ENCODE measurements around the gene LRRC61.

LRRC61 gene

GRCh38 chr7:150374026-150374425 is 50.9 kb downstream of the LRRC61 start:
- TF ChIP-seq, protein P1, sequence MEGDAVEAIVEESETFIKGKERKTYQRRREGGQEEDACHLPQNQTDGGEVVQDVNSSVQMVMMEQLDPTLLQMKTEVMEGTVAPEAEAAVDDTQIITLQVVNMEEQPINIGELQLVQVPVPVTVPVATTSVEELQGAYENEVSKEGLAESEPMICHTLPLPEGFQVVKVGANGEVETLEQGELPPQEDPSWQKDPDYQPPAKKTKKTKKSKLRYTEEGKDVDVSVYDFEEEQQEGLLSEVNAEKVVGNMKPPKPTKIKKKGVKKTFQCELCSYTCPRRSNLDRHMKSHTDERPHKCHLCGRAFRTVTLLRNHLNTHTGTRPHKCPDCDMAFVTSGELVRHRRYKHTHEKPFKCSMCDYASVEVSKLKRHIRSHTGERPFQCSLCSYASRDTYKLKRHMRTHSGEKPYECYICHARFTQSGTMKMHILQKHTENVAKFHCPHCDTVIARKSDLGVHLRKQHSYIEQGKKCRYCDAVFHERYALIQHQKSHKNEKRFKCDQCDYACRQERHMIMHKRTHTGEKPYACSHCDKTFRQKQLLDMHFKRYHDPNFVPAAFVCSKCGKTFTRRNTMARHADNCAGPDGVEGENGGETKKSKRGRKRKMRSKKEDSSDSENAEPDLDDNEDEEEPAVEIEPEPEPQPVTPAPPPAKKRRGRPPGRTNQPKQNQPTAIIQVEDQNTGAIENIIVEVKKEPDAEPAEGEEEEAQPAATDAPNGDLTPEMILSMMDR (conservative IDR thresholded peaks at IDR 0.05; ENCODE audit: low read depth, low read length) = no peak
- DNase-seq (ENCODE audit: low read depth) = no peak
- no peak overlapping the region for H3K4me3 ChIP-seq (ENCODE audit: low read length)

DNA sequence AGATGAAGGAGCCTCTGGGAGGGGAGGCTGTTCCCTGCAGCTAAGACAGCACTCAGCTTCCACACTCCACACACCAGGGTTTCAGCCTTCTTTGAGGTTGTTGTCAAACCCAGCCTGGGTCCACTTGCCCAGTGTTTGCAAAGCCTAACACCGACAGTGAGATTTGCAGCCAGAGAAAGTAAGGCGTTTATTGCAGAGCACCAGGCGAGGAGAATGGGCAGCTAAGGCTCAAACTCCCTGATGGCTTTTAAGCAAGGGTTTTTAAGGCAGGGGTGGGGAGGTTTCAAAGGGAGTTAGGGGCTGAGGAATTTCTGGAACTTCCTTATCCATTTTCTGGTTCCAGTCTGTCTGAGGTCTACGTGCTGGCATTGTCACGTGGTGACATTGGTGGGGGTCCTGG is 51.3 kb downstream of the LRRC61 start:
- TF ChIP-seq, protein P1 (conservative IDR thresholded peaks at IDR 0.05; ENCODE audit: low read depth, low read length) = no peak

DNA sequence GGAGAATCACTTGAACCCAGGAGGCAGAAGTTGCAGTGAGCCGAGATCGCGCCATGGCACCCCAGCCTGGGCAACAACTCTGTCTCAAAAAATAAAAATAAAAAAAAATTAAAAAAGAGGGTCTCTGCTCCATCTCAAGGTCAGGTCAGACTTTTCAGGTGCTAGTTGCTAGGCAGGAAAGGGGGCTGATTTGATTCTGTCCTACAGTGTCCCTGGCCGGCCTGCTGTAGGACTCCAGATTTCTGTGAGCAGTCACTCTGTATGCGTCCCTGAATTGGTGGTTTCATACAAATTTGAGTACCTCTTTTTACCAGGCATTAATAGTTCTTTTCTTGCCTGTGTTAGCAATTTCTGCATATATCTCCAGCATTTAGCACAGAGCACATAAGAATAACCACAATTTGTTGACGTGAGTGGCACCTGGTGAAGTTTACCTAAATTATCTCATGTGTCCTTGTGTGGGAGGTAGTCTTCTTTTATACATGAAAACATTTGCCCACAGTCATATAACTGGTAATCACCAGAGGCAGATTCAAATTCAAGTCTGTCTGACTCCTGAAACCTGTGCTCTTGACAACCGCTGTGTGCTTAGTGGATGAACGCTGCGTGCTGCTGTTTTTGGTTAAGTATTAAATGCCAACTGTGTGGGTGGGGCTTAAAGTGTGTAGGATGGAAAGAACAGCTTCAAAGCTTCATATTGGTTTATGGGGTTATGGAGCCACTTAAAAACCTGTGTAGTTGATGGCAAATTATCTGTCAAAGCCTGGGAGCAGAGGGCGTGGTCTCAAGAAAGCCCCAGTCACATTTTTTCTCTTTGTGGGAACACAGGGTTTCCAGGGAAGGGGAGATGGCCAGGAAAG is 52.7 kb downstream of the LRRC61 start:
- TF ChIP-seq, protein P1 (conservative IDR thresholded peaks at IDR 0.05; ENCODE audit: low read depth, low read length) = no peak
- DNase-seq (ENCODE audit: low read depth) = no peak

More for the DNA sequence above, 51.3 kb downstream of the LRRC61 start:
- DNase-seq (ENCODE audit: low read depth) = no peak
- no peak overlapping the region for H3K4me3 ChIP-seq (ENCODE audit: low read length)

DNA sequence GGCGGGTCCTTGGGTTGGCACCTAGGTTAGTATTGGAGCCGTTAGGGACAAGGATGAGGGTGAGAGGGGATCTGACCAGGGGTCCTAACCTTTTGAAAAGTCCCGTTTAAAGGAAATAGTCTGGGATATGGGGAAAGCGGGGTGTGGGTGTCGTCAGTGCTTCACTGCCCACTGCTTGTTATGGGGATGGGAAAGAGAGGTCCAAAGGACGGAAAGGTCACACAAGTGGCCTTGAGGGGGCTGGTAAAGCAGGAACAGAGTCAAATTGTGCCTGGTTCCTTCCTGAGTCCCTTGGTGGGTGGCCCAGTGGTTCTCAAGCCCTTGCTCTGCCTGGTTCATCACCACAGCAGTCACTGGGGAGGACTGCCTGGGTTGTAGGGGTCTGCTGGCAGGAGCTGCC is 53.4 kb downstream of the LRRC61 start:
- no peak for DNase-seq (ENCODE audit: low read depth)
- TF ChIP-seq, protein P1 (conservative IDR thresholded peaks at IDR 0.05; ENCODE audit: low read depth, low read length) = no peak
- no peak overlapping the region for H3K4me3 ChIP-seq (ENCODE audit: low read length)

More for the DNA sequence above, 52.7 kb downstream of the LRRC61 start:
- no peak overlapping the region for H3K4me3 ChIP-seq (ENCODE audit: low read length)

DNA sequence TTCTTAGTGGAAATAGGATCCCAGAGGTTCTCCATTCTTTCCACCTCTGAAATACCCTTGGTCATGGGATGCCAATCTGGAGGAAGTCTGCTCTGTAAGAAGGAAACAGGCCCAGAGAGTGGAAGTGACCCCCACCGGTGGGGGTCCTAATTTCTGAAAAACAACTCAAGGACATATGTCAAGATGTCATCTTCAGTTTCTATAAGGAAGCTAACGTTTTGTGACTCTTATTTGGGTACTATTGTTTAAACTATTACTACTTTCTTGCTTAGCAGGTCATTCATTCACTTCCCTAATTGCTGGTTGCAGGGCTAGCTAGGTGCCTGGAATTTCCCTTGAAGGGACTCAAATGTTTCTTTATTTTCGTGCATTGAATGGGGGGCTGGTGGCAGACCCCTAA is 54.0 kb downstream of the LRRC61 start:
- DNase-seq (ENCODE audit: low read depth) = no peak
- no peak overlapping the region for H3K4me3 ChIP-seq (ENCODE audit: low read length)

DNA sequence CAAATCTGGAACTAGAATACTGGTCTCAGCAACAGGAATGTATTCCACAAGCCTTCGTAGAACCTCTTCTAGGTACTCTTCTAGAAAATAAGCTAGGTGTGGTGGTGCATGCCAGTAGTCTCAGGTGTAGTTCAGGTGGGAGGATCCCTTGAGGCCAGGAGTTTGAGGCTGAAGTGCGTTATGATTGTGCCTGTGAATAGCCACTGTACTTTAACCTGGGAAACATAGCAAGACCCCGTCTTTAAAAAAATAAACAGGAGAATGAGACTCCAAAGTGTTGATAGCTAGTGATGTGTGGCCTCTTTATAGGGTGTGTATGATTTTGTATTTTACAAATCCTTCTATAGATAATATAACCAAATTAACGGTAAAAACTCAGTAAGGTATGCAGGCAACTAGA is 54.5 kb downstream of the LRRC61 start:
- TF ChIP-seq, protein P1 (conservative IDR thresholded peaks at IDR 0.05; ENCODE audit: low read depth, low read length) = no peak
- H3K4me3 ChIP-seq (ENCODE audit: low read length) = no peak overlapping the region
- no peak for DNase-seq (ENCODE audit: low read depth)

More for the DNA sequence above, 54.0 kb downstream of the LRRC61 start:
- TF ChIP-seq, protein P1 (conservative IDR thresholded peaks at IDR 0.05; ENCODE audit: low read depth, low read length) = no peak
